Fibroblast of the aortic adventitia (primary cell): ENCODE results near the gene PORCN. TPM values are rescaled to one million over a fixed set of nuclear protein-coding genes. Genes with fewer than 3 reads are reported as not detected.
"Not testable (repeated sequence)": the region's sequence is repeated elsewhere in the genome, so short reads cannot be mapped to it uniquely, and the experiment has no call there.

Source experiments
- DNase-seq: peaks from one replicate; pipeline ENCODE4 v3.0.0-alpha.2; 2010; ENCODE audit warnings: low read depth
- H3K4me3 ChIP-seq: 2 replicates; pipeline ENCODE4 v1.5.1; 2011; ENCODE audit warnings: low read depth, mild to moderate bottlenecking, control low read depth, low read length, moderate library complexity
- CTCF ChIP-seq: IDR thresholded peaks from 2 replicates; pipeline ENCODE4 v1.5.1; 2011; ENCODE audit warnings: mild to moderate bottlenecking, low read length, control low read depth, inconsistent platforms; ENCODE audit not compliant: insufficient read depth
- total RNA-seq: library from RNA; depleted of rRNA; stranded (reverse); fragments of >200 nt; gene quantifications from 2 replicates; pipeline ENCODE4 v1.2.3, GENCODE V29; 2012; ENCODE audit warnings: low replicate concordance

Gene PORCN
- total RNA-seq, 1 donor = 9.1 TPM

- H3K4me3 ChIP-seq = no peak overlapping the region
- DNase-seq = no peak
- no peak for TF ChIP-seq CTCF
Observed at GRCh38 chrX:48541140-48541814, 32.5 kb downstream of the PORCN start.

- TF ChIP-seq CTCF = no peak
- no peak overlapping the region for H3K4me3 ChIP-seq
- DNase-seq = no peak
Observed at GRCh38 chrX:48548871-48549270, 40.1 kb downstream of the PORCN start.

GRCh38 chrX:48555731-48556325 is 47.0 kb downstream of the PORCN start:
- DNase-seq, H3K4me3 ChIP-seq: not testable (repeated sequence)

GRCh38 chrX:48558271-48558670 is 49.5 kb downstream of the PORCN start:
- DNase-seq = peak; percentile 89
- H3K4me3 ChIP-seq = no peak overlapping the region
- no peak for TF ChIP-seq CTCF

- no peak for DNase-seq
- H3K4me3 ChIP-seq = no peak overlapping the region
- TF ChIP-seq CTCF = no peak
Observed at GRCh38 chrX:48559636-48560035, 50.8 kb downstream of the PORCN start.

GRCh38 chrX:48560056-48560455 is 51.3 kb downstream of the PORCN start:
- no peak for TF ChIP-seq CTCF
- no peak for DNase-seq
- H3K4me3 ChIP-seq = no peak overlapping the region

GRCh38 chrX:48560681-48561080 is 51.9 kb downstream of the PORCN start:
- no peak for TF ChIP-seq CTCF
- no peak overlapping the region for H3K4me3 ChIP-seq
- no peak for DNase-seq
